ENCODE data around the gene NCSTN. TPM values are rescaled to one million over a fixed set of nuclear protein-coding genes. Genes with fewer than 3 reads are reported as not detected.

The NCSTN gene
- total and polyA plus RNA-seq, 8 donors: 14.5 to 123 (median 41.8) TPM

DNA sequence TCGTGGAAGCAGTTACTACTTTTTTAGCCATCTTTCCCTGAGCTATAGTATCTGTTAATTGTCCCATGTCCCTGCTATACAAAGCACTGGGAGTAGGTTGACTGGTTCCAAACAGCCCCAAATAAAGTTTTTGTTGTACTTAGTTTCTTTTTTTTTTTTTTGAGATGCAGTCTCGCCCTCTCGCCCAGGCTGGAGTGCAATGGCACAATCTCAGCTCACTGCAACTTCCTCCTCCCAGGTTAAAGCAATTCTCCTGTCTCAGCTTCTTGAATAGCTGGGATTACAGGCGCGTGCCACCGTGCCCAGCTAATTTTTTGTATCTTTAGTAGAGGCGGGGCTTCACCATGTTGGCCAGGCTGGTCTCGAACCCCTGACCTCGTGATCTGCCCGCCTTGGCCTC is 3.3 kb downstream of the NCSTN start:
- Histone ChIP-seq H3K4me1 (peaks cover 9 to 51% (median 21%) of the 10 kb centered on the region in 4 donors), H3K36me3 (peaks cover 27 to 68% (median 63%) of the 10 kb centered on the region in 4 donors), H3K4me3 (no peak overlapping the region), H3K27me3 (no peaks in the 10 kb centered on the region), H3K27ac (peak overlapping the region in 2 of 5 donors; percentile 28 to 72), H3K9me3 (no peaks in the 10 kb centered on the region)
- TF ChIP-seq POLR2AphosphoS5 (IDR thresholded peaks at IDR 0.05) (no peak), EP300 (IDR thresholded peaks at IDR 0.05) (no peak), POLR2A (IDR thresholded peaks at IDR 0.05) (no peak)
- TF ChIP-seq, protein P1, sequence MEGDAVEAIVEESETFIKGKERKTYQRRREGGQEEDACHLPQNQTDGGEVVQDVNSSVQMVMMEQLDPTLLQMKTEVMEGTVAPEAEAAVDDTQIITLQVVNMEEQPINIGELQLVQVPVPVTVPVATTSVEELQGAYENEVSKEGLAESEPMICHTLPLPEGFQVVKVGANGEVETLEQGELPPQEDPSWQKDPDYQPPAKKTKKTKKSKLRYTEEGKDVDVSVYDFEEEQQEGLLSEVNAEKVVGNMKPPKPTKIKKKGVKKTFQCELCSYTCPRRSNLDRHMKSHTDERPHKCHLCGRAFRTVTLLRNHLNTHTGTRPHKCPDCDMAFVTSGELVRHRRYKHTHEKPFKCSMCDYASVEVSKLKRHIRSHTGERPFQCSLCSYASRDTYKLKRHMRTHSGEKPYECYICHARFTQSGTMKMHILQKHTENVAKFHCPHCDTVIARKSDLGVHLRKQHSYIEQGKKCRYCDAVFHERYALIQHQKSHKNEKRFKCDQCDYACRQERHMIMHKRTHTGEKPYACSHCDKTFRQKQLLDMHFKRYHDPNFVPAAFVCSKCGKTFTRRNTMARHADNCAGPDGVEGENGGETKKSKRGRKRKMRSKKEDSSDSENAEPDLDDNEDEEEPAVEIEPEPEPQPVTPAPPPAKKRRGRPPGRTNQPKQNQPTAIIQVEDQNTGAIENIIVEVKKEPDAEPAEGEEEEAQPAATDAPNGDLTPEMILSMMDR (IDR thresholded peaks at IDR 0.05): no peak
- DNase-seq: no peak
- intact Hi-C loops (cut with DNase I; ENCODE audit: low total_unique reads): no loop called here
- 82 to 93% (median 89%) methylated on average over 10 of the region's 10 CpGs for WGBS, 5 donors

GRCh38 chr1:160346958-160347357 is 3.8 kb downstream of the NCSTN start:
- Histone ChIP-seq H3K27me3 (no peaks in the 10 kb centered on the region), H3K9me3 (no peaks in the 10 kb centered on the region), H3K4me3 (no peak overlapping the region), H3K36me3 (peaks cover 32 to 73% (median 68%) of the 10 kb centered on the region in 4 donors), H3K4me1 (peaks cover 4 to 46% (median 16%) of the 10 kb centered on the region in 4 donors), H3K27ac (peak overlapping the region in 2 of 5 donors; percentile 29 to 72)
- DNase-seq: no peak
- TF ChIP-seq EP300 (IDR thresholded peaks at IDR 0.05): no peak
- TF ChIP-seq, protein P1 (IDR thresholded peaks at IDR 0.05): no peak
- no peak for TF ChIP-seq POLR2AphosphoS5 (IDR thresholded peaks at IDR 0.05)
- TF ChIP-seq POLR2A (IDR thresholded peaks at IDR 0.05): no peak
- WGBS, 5 donors: 57 to 68% (median 65%) methylated on average over 4 of the region's 4 CpGs
- intact Hi-C loops (cut with DNase I; ENCODE audit: low total_unique reads): no loop called here

DNA sequence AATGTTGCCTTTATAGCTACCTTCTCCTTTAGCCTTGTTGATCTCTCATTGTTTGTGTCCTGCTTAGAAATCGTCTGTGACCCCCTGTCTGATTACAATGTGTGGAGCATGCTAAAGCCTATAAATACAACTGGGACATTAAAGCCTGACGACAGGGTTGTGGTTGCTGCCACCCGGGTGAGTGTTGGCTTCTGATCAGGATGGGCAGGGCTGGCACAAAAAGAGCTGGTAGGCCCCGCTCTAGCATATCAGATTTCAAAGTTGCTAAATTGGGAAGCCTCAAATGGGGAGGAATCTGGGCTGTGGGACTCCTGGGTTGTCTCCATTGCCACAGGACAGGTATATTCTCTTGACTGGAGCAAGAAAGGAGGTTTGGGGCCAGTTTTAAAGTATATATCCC is 8.4 kb downstream of the NCSTN start:
- no peak overlapping the region for H3K27ac ChIP-seq
- intact Hi-C loops (cut with DNase I; ENCODE audit: low total_unique reads): no loop called here
- WGBS, 5 donors: 64 to 92% (median 84%) methylated on average over 4 of the region's 4 CpGs
- H3K4me1 ChIP-seq: peaks cover 0 to 13% (median 3%) of the 10 kb centered on the region in 4 donors
- H3K27me3 ChIP-seq: no peaks in the 10 kb centered on the region
- no peaks in the 10 kb centered on the region for H3K9me3 ChIP-seq
- TF ChIP-seq POLR2A (IDR thresholded peaks at IDR 0.05) (no peak), POLR2AphosphoS5 (IDR thresholded peaks at IDR 0.05) (no peak), EP300 (IDR thresholded peaks at IDR 0.05) (no peak)
- TF ChIP-seq, protein P1 (IDR thresholded peaks at IDR 0.05): no peak
- H3K36me3 ChIP-seq: peaks cover 77 to 100% (median 99%) of the 10 kb centered on the region in 4 donors
- no peak overlapping the region for H3K4me3 ChIP-seq
- DNase-seq: no peak

DNA sequence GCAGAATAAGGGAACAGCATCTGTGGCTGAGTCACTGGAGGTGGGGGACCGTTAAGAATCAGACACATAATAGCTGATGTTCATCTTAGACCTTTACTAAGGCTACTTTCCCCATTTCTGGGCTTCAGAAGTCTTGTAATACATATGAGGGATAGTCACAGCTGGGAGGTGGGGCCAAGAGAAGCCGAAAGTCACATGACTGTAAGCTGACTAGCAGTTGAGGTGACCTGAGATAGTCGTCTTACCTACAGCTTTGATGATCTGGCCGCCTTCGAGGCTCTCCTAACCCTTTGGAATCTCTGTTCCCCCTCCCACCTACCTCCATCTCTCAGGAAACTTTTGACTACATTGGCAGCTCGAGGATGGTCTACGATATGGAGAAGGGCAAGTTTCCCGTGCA is 9.4 kb downstream of the NCSTN start:
- H3K9me3 ChIP-seq: no peaks in the 10 kb centered on the region
- no peaks in the 10 kb centered on the region for H3K27me3 ChIP-seq
- TF ChIP-seq EP300 (IDR thresholded peaks at IDR 0.05) (no peak), POLR2A (IDR thresholded peaks at IDR 0.05) (no peak), POLR2AphosphoS5 (IDR thresholded peaks at IDR 0.05) (no peak)
- TF ChIP-seq, protein P1 (IDR thresholded peaks at IDR 0.05): no peak
- H3K27ac ChIP-seq: no peak overlapping the region
- peaks cover 83 to 100% (median 100%) of the 10 kb centered on the region in 4 donors for H3K36me3 ChIP-seq
- no peak for DNase-seq
- H3K4me3 ChIP-seq: no peak overlapping the region
- peaks cover 0 to 4% (median 0%) of the 10 kb centered on the region in 4 donors for H3K4me1 ChIP-seq
- intact Hi-C loops (cut with DNase I; ENCODE audit: low total_unique reads): no loop called here
- 88 to 92% (median 91%) methylated on average over 8 of the region's 8 CpGs for WGBS, 5 donors

All from stomach (tissue), 9 donors.